Ectodermal cell (in vitro differentiated cells): ENCODE measurements around the gene ACAA2.
"Not testable (repeated sequence)": the region's sequence is repeated elsewhere in the genome, so short reads cannot be mapped to it uniquely, and the experiment has no call there.

Source experiments
- H3K27ac ChIP-seq: 2 replicates; pipeline ENCODE4 v1.7.0; 2013; ENCODE audit warnings: mild to moderate bottlenecking, low read depth, low read length; ENCODE audit not compliant: insufficient read depth, poor library complexity, severe bottlenecking
- H3K27me3 ChIP-seq: 2 replicates; pipeline ENCODE4 v1.7.0; 2013; ENCODE audit warnings: mild to moderate bottlenecking, low read length; ENCODE audit not compliant: insufficient read depth, control insufficient read depth, poor library complexity, severe bottlenecking
- H3K36me3 ChIP-seq: one replicate; pipeline ENCODE4 v1.7.0; 2013; ENCODE audit warnings: low read length; ENCODE audit not compliant: control insufficient read depth, insufficient read depth
- H3K4me1 ChIP-seq: one replicate; pipeline ENCODE4 v1.7.0; 2013; ENCODE audit warnings: low read length; ENCODE audit not compliant: control insufficient read depth, insufficient read depth
- H3K4me3 ChIP-seq: 2 replicates; pipeline ENCODE4 v1.7.0; 2013; ENCODE audit warnings: low read depth, low read length, control low read depth; ENCODE audit not compliant: insufficient read depth
- H3K9me3 ChIP-seq: 2 replicates; pipeline ENCODE4 v1.7.0; 2013; ENCODE audit warnings: mild to moderate bottlenecking, low read length, moderate library complexity; ENCODE audit not compliant: control insufficient read depth
- WGBS, 2 experiments: methylation state at CpG; one replicate each; pipeline ENCODE4 v1.1.7; 2013; ENCODE audit warnings: missing lambda C conversion rate in 2 of 2; 5-methylcytosine and 5-hydroxymethylcytosine counted together

ACAA2 gene

DNA sequence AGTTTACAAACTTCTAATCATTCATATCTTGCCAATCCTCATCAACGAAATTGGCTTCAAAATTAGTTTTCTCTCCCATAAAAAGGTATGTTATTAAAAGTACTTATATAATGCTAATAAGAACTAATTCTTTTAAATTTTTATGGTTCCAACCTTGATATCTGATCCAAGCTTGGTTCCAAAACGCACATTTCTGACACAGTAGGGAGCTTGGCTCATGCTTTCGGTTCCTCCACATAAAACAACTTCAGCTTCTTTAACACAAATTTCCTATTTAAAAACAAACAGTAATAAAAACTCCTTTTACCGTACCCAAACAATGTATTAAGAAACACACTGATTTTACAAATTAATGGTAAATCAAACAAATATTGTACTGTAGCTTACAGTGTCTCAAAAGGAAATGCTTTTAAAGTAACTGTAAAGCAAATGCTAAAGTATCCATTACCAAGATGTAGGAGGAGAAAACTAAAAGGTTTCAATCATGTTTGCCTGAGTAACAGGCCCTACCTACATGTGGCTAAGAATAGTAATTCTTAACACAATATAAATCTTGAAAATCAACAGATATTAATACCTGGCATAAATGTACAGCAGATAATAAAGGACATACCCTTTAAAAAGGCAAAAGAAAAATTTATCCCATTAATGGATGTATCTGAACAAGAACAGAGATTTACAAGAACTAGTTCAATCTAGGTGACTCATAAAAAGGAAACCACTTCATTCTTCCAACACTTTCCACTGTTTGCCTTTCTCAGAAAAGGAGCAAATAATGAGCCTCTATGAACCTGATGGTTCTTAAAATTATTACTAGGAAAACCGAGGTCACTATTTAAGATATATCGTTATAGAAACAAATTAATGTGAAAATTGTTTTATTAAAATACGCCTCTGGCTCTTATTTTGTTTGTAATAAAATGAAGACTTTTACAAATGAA is 17.5 kb downstream of the ACAA2 start:
- Histone ChIP-seq H3K27ac (no peak overlapping the region), H3K36me3 (peaks cover 11% of the 10 kb centered on the region), H3K4me1 (no peaks in the 10 kb centered on the region), H3K27me3 (no peaks in the 10 kb centered on the region), H3K9me3 (no peaks in the 10 kb centered on the region), H3K4me3 (no peak overlapping the region)
- WGBS, 2 experiments = 88 to 96% methylated on average over 4 to 5 of the region's 7 CpGs

DNA sequence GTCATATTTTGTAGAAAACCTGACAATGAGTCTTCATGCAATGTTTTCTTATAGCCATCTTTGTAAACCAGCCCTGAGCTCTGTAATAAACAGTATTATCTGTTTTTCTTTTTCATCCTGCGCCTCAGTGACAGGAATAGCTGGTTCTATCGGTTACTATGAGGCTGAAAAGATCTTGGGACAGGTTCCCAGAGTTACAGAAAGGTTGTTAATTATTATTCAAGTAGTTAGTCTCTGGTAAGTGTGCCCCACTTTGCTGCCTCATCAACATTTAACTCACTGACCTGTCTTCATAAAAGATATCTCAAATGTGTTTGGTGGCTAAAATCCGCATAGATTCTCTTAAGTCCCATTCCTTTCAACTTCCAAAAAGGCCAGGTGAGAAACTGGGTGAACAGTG is 18.6 kb downstream of the ACAA2 start:
- H3K27ac ChIP-seq = no peak overlapping the region
- no peak overlapping the region for H3K4me3 ChIP-seq
- 94 to 96% methylated on average over 2 to 3 of the region's 3 CpGs for WGBS, 2 experiments
- peaks cover 11% of the 10 kb centered on the region for H3K36me3 ChIP-seq
- no peaks in the 10 kb centered on the region for H3K9me3 ChIP-seq
- no peaks in the 10 kb centered on the region for H3K4me1 ChIP-seq
- H3K27me3 ChIP-seq = no peaks in the 10 kb centered on the region

- H3K36me3 ChIP-seq = peaks cover 11% of the 10 kb centered on the region
- WGBS, 2 experiments = 91 to 93% methylated on average over 8 of the region's 8 CpGs
- H3K9me3 ChIP-seq, H3K4me3 ChIP-seq, H3K27me3 ChIP-seq, H3K4me1 ChIP-seq, H3K27ac ChIP-seq: not testable (repeated sequence)
Observed at GRCh38 chr18:49789560-49790134, 23.7 kb downstream of the ACAA2 start.

DNA sequence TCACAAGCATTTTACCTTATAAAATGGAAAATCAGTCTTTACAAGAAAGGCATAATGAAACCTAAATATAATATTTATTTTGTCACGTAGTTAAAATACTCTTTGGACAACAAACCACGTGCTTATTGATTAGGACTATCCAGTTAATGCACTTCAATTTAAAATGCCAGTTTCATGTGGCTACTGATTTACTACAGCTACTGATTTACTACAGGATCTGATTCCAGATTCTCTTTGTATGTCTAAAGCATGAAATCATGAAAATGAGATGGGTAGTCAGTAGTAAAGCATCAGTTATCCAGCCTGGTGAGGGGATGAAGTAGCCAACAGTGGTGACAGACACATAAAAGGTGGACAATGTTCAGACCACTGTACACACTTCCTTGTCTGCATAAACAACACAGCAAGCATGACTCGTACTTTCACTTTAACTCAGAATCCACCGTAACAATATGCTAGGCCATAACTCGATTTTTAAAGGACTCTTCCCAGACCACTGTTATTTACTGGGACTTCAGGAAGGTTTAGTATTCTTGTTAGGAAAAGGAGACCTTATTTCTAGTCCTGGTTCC is 24.9 kb downstream of the ACAA2 start:
- no peaks in the 10 kb centered on the region for H3K4me1 ChIP-seq
- WGBS, 2 experiments = 91 to 94% methylated on average over 5 of the region's 5 CpGs
- no peak overlapping the region for H3K27ac ChIP-seq
- no peaks in the 10 kb centered on the region for H3K9me3 ChIP-seq
- no peak overlapping the region for H3K4me3 ChIP-seq
- H3K36me3 ChIP-seq = peaks cover 6% of the 10 kb centered on the region
- no peaks in the 10 kb centered on the region for H3K27me3 ChIP-seq

DNA sequence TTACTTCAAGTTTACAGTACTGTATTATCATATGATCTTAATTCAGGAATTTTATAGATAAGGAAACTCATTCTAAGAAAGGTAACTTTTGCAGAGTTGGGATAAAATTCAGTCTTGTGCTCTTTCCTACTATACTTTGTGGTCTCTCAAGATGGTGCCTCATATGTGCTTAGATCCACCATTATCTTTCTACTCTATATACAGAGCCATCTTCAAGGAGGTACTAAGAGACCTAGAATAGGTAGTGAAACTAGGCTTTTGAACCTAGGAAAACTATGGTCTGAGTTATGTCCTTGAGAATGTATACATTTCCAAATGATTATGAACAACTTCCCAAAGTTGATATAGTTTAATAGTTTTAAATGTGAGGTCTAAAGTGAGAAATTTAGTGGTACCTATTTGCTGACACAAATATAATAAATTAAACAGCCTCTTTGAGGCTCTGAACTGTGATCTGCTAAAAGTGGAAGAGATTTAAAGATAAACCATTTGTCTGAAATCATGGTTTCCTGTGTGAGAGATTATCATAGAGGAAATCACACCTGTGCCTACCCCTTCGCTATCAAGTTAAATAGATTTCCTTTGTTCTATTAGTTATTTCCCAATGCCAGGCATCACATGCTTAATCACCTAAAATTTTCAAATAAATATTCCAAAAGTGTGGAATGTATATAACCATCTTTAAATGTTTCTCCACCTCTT is 27.2 kb downstream of the ACAA2 start:
- H3K4me3 ChIP-seq = no peak overlapping the region
- H3K27me3 ChIP-seq = no peaks in the 10 kb centered on the region
- no CpG with 5 or more reads among the region's 1 CpG for WGBS, 2 experiments
- H3K9me3 ChIP-seq = no peaks in the 10 kb centered on the region
- no peaks in the 10 kb centered on the region for H3K4me1 ChIP-seq
- H3K27ac ChIP-seq = no peak overlapping the region
- peaks cover under 1% of the 10 kb centered on the region for H3K36me3 ChIP-seq

- no peak overlapping the region for H3K27ac ChIP-seq
- H3K4me1 ChIP-seq = no peaks in the 10 kb centered on the region
- H3K36me3 ChIP-seq = no peaks in the 10 kb centered on the region
- no peaks in the 10 kb centered on the region for H3K9me3 ChIP-seq
- H3K4me3 ChIP-seq = no peak overlapping the region
- no peaks in the 10 kb centered on the region for H3K27me3 ChIP-seq
- WGBS, 2 experiments = 95 to 100% methylated on average over 1 of the region's 1 CpG
Observed at GRCh38 chr18:49784427-49785185, 28.7 kb downstream of the ACAA2 start.

DNA sequence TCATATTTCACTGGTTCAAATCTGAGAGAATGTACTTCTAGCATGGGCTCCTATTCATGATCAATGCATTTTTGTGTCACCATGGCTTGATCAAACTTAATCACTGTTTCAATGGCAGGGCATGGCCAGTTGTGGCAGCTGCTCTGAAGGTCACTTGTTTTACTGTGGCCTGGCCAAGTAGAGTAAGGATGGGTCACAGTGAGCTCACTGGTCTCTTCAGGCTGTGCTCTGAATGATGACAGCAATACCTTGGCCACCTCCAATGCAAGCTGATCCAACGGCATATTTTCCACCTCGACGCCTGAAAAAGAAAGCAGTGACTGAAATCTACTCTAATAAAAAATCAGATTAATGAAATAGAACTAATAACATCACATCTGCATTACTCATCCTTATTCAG is 29.7 kb downstream of the ACAA2 start:
- H3K4me3 ChIP-seq, H3K27ac ChIP-seq, H3K36me3 ChIP-seq, H3K27me3 ChIP-seq, H3K4me1 ChIP-seq, H3K9me3 ChIP-seq: not testable (repeated sequence)
- 97 to 98% methylated on average over 3 of the region's 3 CpGs for WGBS, 2 experiments

DNA sequence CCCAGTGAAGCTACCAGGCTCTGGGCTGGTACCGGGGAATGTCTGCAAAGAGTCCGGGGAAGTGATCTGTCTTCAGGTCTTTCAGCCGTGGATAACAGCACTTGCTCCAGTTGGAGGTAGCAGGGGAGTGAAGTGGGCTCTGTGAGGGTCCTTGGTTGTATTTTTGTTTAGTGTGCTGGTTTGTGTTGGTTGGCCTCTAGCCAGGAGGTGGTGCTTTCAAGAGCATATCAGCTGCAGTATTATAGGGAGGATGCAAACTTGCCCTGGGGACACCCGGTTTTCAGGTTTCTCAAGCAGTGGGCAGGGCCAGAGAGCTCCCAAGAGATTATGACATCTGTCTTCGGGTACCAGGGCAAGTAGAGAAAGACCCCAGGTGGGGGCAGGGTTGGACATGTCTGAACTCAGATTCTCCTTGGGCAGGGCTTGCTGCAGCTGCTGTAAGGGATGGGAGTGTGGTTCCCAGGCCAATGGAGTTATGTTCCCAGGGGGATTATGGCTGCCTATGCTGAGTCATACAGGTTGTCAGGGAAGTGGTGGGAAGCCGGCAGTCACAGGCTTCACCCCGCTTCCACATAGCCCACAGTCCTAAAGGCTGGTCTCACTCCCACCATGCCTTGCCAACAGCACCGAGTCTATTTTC is 34.4 kb downstream of the ACAA2 start:
- no peaks in the 10 kb centered on the region for H3K4me1 ChIP-seq
- H3K9me3 ChIP-seq = no peaks in the 10 kb centered on the region
- no peaks in the 10 kb centered on the region for H3K27me3 ChIP-seq
- no peak overlapping the region for H3K4me3 ChIP-seq
- H3K27ac ChIP-seq = no peak overlapping the region
- WGBS, 2 experiments = 87 to 90% methylated on average over 8 of the region's 8 CpGs
- no peaks in the 10 kb centered on the region for H3K36me3 ChIP-seq

DNA sequence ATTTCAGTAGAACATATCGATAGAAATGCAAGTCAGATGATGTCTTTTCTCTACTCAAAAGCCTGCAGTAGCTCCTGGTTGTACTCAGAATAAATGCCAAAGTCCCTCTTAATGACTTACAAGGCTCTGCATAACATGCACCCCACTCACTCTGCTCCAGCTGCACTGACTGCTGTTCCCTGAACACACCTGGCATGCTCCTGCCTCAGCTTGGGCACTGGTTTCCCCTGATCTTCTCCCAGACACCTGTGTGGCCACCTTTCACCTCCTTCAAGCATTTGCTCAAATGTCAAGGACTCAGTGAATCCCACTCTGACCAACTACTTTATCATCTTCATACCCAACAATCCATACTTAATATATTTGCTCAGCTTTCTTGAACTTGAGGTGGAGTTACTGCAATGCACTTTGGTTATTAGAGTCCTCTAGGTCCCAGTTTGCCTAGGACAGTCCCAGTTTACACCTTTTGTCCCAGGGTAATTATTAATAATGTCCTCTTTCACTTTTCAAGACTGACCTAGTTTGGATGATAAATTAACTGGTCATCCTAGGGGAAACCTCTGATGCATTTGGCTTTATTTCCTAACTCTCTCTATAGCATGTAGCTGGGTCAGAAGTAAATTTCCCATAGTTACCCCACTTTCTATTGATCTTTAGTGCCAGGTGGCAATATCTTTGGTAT is 44.1 kb downstream of the ACAA2 start:
- no peaks in the 10 kb centered on the region for H3K9me3 ChIP-seq
- no peaks in the 10 kb centered on the region for H3K4me1 ChIP-seq
- 82 to 93% methylated on average over 1 of the region's 1 CpG for WGBS, 2 experiments
- no peak overlapping the region for H3K4me3 ChIP-seq
- no peaks in the 10 kb centered on the region for H3K27me3 ChIP-seq
- H3K27ac ChIP-seq = no peak overlapping the region
- no peaks in the 10 kb centered on the region for H3K36me3 ChIP-seq
